Measurements from ENCODE around the gene KLHL33. TPM values are rescaled to one million over a fixed set of nuclear protein-coding genes. Genes with fewer than 3 reads are reported as not detected.
A peak's percentile ranks its signal among the peaks of the same experiment; 100 is the strongest.

The KLHL33 gene
- total RNA-seq, 1 donor from 2014 or later, result 0.47 TPM

- Histone ChIP-seq H3K27me3 (ENCODE audit: low read depth) (no peaks in the 10 kb centered on the region), H3K4me3 (no peak overlapping the region), H3K9me3 (no peaks in the 10 kb centered on the region), H3K36me3 (no peaks in the 10 kb centered on the region), H3K27ac (peak overlapping the region; percentile 7), H3K4me1 (peaks cover 30% of the 10 kb centered on the region)
- ATAC-seq, result no peak
- intact Hi-C loops (cut with DNase I), result no loop called here
- no peak for TF ChIP-seq CTCF (IDR thresholded peaks at IDR 0.05)
- DNase-seq, result no peak
These were observed 19.7 kb downstream of the KLHL33 start for GRCh38 chr14:20416223-20416622.

GRCh38 chr14:20415782-20416206, 20.2 kb downstream of the KLHL33 start:
- peak overlapping the region; percentile 7 for H3K27ac ChIP-seq
- H3K9me3 ChIP-seq, result no peaks in the 10 kb centered on the region
- no peaks in the 10 kb centered on the region for H3K36me3 ChIP-seq
- H3K4me1 ChIP-seq, result peaks cover 31% of the 10 kb centered on the region
- no peak for DNase-seq
- peak; percentile 23 to 46 for ATAC-seq
- intact Hi-C loops (cut with DNase I), result no loop called here
- peak; percentile 57 for TF ChIP-seq CTCF (IDR thresholded peaks at IDR 0.05)
- H3K27me3 ChIP-seq (ENCODE audit: low read depth), result no peaks in the 10 kb centered on the region
- H3K4me3 ChIP-seq, result no peak overlapping the region

- H3K27ac ChIP-seq, result peak overlapping the region; percentile 92
- H3K4me3 ChIP-seq, result peak overlapping the region; percentile 83
- peak; percentile 21 to 37 for ATAC-seq
- H3K4me1 ChIP-seq, result peaks cover 31% of the 10 kb centered on the region
- H3K9me3 ChIP-seq, result no peaks in the 10 kb centered on the region
- no peaks in the 10 kb centered on the region for H3K27me3 ChIP-seq (ENCODE audit: low read depth)
- H3K36me3 ChIP-seq, result peaks cover 4% of the 10 kb centered on the region
- no peak for DNase-seq
- no peak for TF ChIP-seq CTCF (IDR thresholded peaks at IDR 0.05)
- intact Hi-C loops (cut with DNase I), result no loop called here
These were observed 22.3 kb downstream of the KLHL33 start for GRCh38 chr14:20413744-20414082.

- Histone ChIP-seq H3K4me3 (peak within 1 kb of the TSS; percentile 83), H3K36me3 (peaks cover 10% of the 10 kb centered on the region), H3K9me3 (no peaks in the 10 kb centered on the region), H3K4me1 (peaks cover 31% of the 10 kb centered on the region), H3K27ac (peak within 1 kb of the TSS; percentile 92), H3K27me3 (ENCODE audit: low read depth) (no peaks in the 10 kb centered on the region)
- no peak for TF ChIP-seq CTCF (IDR thresholded peaks at IDR 0.05)
- ATAC-seq, result peak; percentile 96 to 98
- peak; percentile 94 for DNase-seq
- intact Hi-C loops (cut with DNase I), result no loop called here
These were observed 22.9 kb downstream of the KLHL33 start, which contains the start of gene TEP1 for GRCh38 chr14:20412876-20413743. TSS of gene TEP1 (minus strand) at chr14:20413501. CDS start at chr14:20408439, 5,062 bp downstream.

GRCh38 chr14:20412411-20412810, 23.6 kb downstream of the KLHL33 start:
- Histone ChIP-seq H3K27ac (peak overlapping the region; percentile 92), H3K36me3 (peaks cover 17% of the 10 kb centered on the region), H3K4me3 (peak overlapping the region; percentile 83), H3K4me1 (peaks cover 31% of the 10 kb centered on the region), H3K9me3 (no peaks in the 10 kb centered on the region), H3K27me3 (ENCODE audit: low read depth) (no peaks in the 10 kb centered on the region)
- intact Hi-C loops (cut with DNase I), result no loop called here
- DNase-seq, result no peak
- TF ChIP-seq CTCF (IDR thresholded peaks at IDR 0.05), result no peak
- ATAC-seq, result peak; percentile 3 to 11

All from lower lobe of right lung (tissue), 2 donors.